Activated B cell treated with CpG ODN at 0.5 μM for 24 hours (primary cell): ENCODE data around the gene RNASEH2C. TPM values are rescaled to one million over a fixed set of nuclear protein-coding genes. Genes with fewer than 3 reads are reported as not detected.
"Not testable (repeated sequence)": the region's sequence is repeated elsewhere in the genome, so short reads cannot be mapped to it uniquely, and the experiment has no call there.

Experiments
- ATAC-seq: fragments of 200-7000 bp; cut with Tn5 transposase; one replicate; pipeline ENCODE4 v1.10.0; 2021; ENCODE audit warnings: low read depth, mild to moderate bottlenecking, moderate library complexity
- CTCF ChIA-PET: fragments of 350-600 bp; sonication (Branson Sonifier 250); formaldehyde crosslinking; loops from one replicate; lab custom pipeline; 2021; ENCODE audit warnings: antibody characterized with exemption; lab: Charles Lee
- POLR2A ChIA-PET: fragments of 350-600 bp; sonication (Branson Sonifier 250); formaldehyde crosslinking; loops from one replicate; lab custom pipeline; 2021; ENCODE audit warnings: antibody characterized with exemption; lab: Charles Lee
- DNase-seq: peaks from one replicate; pipeline ENCODE4 v3.0.0; 2022
- H3K27ac Mint-ChIP-seq: one replicate; pipeline ENCODE4 v1.8.0; 2020; ENCODE audit warnings: mixed read lengths
- H3K27me3 Mint-ChIP-seq: one replicate; pipeline ENCODE4 v1.8.0; 2021; ENCODE audit warnings: mixed read lengths
- H3K36me3 Mint-ChIP-seq: one replicate; pipeline ENCODE4 v1.8.0; 2021; ENCODE audit warnings: low read depth, mixed read lengths
- H3K4me1 Mint-ChIP-seq: one replicate; pipeline ENCODE4 v1.8.0; 2021; ENCODE audit warnings: mixed read lengths
- H3K4me3 Mint-ChIP-seq: one replicate; pipeline ENCODE4 v1.8.0; 2020; ENCODE audit warnings: mild to moderate bottlenecking, mixed read lengths
- H3K9me3 Mint-ChIP-seq: one replicate; pipeline ENCODE4 v1.8.0; 2020; ENCODE audit warnings: mixed read lengths
- intact Hi-C: fragments of 100-400 bp; cut with micrococcal nuclease; formaldehyde crosslinking; loops from one replicate; pipeline ENCODE4 v1.15.1; 2024
- total RNA-seq: library from RNA; stranded (reverse); gene quantifications from 2 replicates; pipeline ENCODE4 v1.2.3, GENCODE V29; 2022
- TF ChIP-seq, protein P1 (sequence below): fragments of 200-600 bp; IDR thresholded peaks from one replicate; pipeline ENCODE4 v1.8.0; 2022; ENCODE audit warnings: antibody characterized with exemption, mild to moderate bottlenecking

RNASEH2C gene
- total RNA-seq, 1 donor from 2014 or later: 85.3 TPM

DNA sequence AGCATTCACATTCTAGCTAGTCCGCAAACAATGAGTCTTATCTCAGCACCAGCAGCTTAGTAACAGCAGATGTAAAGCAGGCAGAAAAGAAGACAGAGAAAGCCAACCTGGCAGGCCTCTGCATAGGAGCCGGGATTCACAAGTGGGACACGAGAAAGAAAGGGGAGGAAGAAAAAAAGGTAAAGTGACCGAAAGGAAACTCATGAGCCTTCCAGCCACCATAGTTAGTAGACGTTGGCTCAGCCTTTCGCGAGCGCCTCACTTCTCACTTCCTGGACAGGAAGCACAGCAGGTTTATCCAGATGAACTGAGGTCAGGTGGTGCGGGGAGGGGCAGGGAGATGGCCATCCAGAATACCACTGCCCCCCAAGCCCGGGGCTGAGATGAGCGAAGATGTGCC lies 28.2 kb downstream of the RNASEH2C start:
- ChIA-PET POLR2A (no interaction called here), CTCF (no interaction called here)
- no peak overlapping the region for H3K4me3 Mint-ChIP-seq
- H3K36me3 Mint-ChIP-seq: no peaks in the 10 kb centered on the region
- no peaks in the 10 kb centered on the region for H3K27me3 Mint-ChIP-seq
- DNase-seq: no peak
- no peaks in the 10 kb centered on the region for H3K9me3 Mint-ChIP-seq
- no peak for ATAC-seq
- intact Hi-C loops: no loop called here
- no peak overlapping the region for H3K27ac Mint-ChIP-seq
- TF ChIP-seq, protein P1, sequence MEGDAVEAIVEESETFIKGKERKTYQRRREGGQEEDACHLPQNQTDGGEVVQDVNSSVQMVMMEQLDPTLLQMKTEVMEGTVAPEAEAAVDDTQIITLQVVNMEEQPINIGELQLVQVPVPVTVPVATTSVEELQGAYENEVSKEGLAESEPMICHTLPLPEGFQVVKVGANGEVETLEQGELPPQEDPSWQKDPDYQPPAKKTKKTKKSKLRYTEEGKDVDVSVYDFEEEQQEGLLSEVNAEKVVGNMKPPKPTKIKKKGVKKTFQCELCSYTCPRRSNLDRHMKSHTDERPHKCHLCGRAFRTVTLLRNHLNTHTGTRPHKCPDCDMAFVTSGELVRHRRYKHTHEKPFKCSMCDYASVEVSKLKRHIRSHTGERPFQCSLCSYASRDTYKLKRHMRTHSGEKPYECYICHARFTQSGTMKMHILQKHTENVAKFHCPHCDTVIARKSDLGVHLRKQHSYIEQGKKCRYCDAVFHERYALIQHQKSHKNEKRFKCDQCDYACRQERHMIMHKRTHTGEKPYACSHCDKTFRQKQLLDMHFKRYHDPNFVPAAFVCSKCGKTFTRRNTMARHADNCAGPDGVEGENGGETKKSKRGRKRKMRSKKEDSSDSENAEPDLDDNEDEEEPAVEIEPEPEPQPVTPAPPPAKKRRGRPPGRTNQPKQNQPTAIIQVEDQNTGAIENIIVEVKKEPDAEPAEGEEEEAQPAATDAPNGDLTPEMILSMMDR: no peak
- no peaks in the 10 kb centered on the region for H3K4me1 Mint-ChIP-seq

GRCh38 chr11:65691847-65692246 lies 28.8 kb downstream of the RNASEH2C start:
- intact Hi-C loops, H3K9me3 Mint-ChIP-seq, CTCF ChIA-PET, H3K4me3 Mint-ChIP-seq, H3K36me3 Mint-ChIP-seq, DNase-seq, H3K4me1 Mint-ChIP-seq, H3K27me3 Mint-ChIP-seq, ATAC-seq, H3K27ac Mint-ChIP-seq: not testable (repeated sequence)
- POLR2A ChIA-PET: interaction anchor here (0.7 kb wide), 1 partner anchor 88 kb away, joined by 3 read pairs; no protein-coding TSS in a partner anchor

- Mint-ChIP-seq H3K4me1 (no peaks in the 10 kb centered on the region), H3K4me3 (no peak overlapping the region), H3K27ac (no peak overlapping the region), H3K36me3 (no peaks in the 10 kb centered on the region), H3K27me3 (no peaks in the 10 kb centered on the region), H3K9me3 (no peaks in the 10 kb centered on the region)
- ChIA-PET POLR2A (no interaction called here), CTCF (no interaction called here)
- ATAC-seq: no peak
- intact Hi-C loops: no loop called here
- DNase-seq: no peak
- TF ChIP-seq, protein P1: no peak
These were observed 34.6 kb downstream of the RNASEH2C start for GRCh38 chr11:65685981-65686380.

DNA sequence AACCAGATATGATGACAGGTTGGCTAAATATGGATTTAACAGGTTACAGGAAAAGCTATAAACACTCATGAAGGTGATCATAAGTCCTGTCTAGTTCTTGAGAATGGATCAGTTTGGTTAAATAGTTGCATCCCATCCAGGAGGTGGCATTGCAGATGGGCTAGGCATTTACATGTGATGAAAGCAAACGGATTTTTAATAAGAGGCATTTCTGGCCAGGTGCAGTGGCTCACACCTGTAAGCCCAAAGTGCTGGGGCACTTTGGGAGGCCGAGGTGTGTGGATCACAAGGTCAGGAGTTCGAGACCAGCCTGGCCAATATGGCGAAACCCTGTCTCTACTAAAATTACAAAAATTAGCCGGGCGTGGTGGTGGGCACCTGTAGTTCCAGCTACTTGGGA lies 37.1 kb downstream of the RNASEH2C start:
- H3K27ac Mint-ChIP-seq, H3K4me3 Mint-ChIP-seq, ATAC-seq, H3K4me1 Mint-ChIP-seq, POLR2A ChIA-PET, intact Hi-C loops, H3K36me3 Mint-ChIP-seq, DNase-seq, CTCF ChIA-PET, H3K9me3 Mint-ChIP-seq, H3K27me3 Mint-ChIP-seq: not testable (repeated sequence)

DNA sequence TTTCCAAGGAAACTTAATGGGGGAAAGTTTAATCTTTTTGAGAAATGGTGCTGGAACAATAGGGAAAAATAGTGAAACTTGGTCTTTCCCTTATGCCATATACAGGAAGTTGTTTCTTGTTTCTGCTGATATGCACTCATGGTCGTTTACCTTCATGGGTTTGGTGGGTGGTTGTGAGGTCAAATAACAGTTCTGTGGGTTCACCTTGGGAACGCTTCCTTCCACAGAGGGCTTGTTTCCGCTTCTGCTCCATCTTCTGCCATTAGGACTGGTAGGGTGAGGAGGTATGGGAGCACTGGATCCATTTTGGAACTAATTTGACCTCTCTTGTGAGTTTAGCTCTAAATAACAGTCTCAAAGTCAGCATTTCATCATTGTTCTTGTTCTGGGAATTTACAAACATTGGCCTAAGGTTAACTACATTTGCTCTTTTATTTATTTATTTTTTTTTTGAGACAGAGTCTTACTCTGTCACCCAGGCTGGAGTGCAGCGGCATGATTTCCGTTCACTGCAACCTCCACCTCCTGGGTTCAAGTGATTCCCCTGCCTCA lies 40.3 kb downstream of the RNASEH2C start:
- DNase-seq: no peak
- no peak overlapping the region for H3K4me3 Mint-ChIP-seq

DNA sequence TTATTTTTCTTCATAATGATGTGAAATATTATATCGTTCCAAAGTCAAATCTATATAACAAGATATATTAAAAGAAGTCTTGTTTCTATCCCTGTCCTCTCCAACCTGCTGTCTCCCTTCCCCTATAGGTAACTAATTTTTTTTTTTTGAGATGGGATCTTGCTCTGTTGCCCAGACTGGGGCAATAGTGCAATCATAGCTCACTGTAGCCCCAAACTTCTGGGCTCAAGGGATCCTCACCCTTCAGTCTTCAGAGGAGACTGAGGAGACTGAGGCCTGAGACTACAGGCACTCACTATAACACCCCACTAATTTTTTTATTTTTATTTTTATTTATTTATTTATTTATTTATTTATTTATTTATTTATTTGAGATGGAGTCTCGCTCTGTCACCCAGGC lies 47.6 kb downstream of the RNASEH2C start:
- H3K27ac Mint-ChIP-seq: no peak overlapping the region
- intact Hi-C loops: no loop called here
- ChIA-PET CTCF (no interaction called here), POLR2A (interaction anchor here (0.9 kb wide), 1 partner anchor 10 kb away, joined by 3 read pairs; the partner anchor contains the start of gene RELA)
- ATAC-seq (no peak), DNase-seq (no peak)
- no peaks in the 10 kb centered on the region for H3K4me1 Mint-ChIP-seq
- TF ChIP-seq, protein P1: no peak
- no peaks in the 10 kb centered on the region for H3K9me3 Mint-ChIP-seq
- H3K36me3 Mint-ChIP-seq: no peaks in the 10 kb centered on the region
- no peak overlapping the region for H3K4me3 Mint-ChIP-seq
- no peaks in the 10 kb centered on the region for H3K27me3 Mint-ChIP-seq

More for the DNA sequence above, 40.3 kb downstream of the RNASEH2C start:
- CTCF ChIA-PET: no interaction called here
- H3K27me3 Mint-ChIP-seq: no peaks in the 10 kb centered on the region
- ATAC-seq: no peak
- no peak overlapping the region for H3K27ac Mint-ChIP-seq
- H3K4me1 Mint-ChIP-seq: no peaks in the 10 kb centered on the region
- no peaks in the 10 kb centered on the region for H3K9me3 Mint-ChIP-seq
- POLR2A ChIA-PET: interaction anchor here (0.6 to 0.7 kb wide), 2 partner anchors 181 to 351 kb away, joined by 3 to 4 read pairs; no protein-coding TSS in a partner anchor
- TF ChIP-seq, protein P1: no peak
- intact Hi-C loops: no loop called here
- no peaks in the 10 kb centered on the region for H3K36me3 Mint-ChIP-seq
